Stimulated activated CD4-positive, alpha-beta T cell treated with anti-CD3 and anti-CD28 coated beads, Interleukin-1b, Interleukin-23, amount 100 ng/mL, for 4 hours (primary cell): Measurements from ENCODE around the gene SRP9.
"Not testable (repeated sequence)": the region's sequence is repeated elsewhere in the genome, so short reads cannot be mapped to it uniquely, and the experiment has no call there.

Experiments
- DNase-seq, 2 donors: peaks; one replicate each; pipeline ENCODE4 v3.0.0-alpha.2; 2020; ENCODE audit warnings: low read depth in 2 of 2

The SRP9 gene

DNA sequence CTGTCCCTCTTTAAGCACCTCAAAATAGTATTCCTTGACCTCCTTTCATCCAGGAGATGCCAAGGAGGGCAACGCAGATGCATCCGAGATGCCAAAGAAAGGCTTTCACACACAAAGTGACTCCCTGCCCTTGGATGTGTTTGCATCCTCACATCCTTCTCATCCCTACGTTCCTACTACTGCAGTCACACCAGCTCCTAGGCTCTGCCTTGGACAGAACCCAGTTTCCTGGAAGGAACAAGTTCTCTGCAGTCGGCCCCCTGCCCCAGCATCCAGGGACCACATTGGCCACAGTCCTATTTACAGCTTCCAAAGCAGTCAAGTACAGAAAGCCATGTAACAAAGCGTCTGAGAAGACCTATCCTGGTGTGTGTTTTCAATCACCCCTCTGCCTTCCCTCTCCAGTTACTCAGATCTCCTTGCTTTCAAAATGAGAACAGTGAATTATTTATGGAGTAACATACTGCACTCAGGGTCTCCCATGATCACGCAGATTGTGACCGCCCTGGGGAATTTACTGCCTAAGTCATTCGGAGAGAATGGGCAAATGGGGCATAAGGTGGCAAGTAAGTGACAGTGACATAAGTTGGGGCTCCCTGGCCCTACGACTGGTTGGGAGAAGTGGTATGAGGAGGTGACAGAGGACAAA is 21.8 kb upstream of the SRP9 start:
- DNase-seq: no peak

DNA sequence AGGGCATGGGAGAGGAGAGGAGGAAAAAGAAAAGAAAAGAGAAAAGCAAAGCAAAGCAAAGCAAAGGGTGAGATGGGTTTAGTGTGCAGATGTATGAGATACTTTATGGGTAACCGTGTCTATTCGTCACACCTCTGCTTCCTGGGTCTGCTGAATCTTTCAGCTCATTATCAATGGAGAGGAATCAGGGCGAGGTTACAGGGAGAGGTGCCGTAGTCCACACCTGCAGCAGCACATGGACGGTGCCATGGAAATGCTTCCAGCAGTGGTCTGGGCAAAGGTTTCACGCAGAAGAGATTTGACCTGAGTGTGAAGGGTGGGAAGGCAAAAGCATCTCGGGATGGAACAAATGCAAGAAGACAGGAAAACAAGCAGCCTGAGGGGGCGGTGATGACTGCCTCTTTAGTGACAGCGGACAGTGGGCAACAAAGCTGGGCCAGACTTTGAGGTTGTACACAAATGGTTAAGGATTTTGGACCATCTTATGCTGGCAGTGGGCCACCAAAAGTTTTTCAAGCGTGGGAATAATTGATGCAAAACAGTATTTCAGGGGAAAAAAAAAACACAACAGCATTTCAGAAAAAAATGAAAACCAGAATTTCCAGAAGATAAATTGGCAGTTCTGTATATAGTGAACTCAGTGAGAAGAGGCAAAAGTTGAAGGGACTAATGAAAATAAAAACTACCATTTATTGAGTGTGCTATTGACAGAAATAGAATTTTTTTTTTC is 19.5 kb upstream of the SRP9 start:
- no peak for DNase-seq

DNA sequence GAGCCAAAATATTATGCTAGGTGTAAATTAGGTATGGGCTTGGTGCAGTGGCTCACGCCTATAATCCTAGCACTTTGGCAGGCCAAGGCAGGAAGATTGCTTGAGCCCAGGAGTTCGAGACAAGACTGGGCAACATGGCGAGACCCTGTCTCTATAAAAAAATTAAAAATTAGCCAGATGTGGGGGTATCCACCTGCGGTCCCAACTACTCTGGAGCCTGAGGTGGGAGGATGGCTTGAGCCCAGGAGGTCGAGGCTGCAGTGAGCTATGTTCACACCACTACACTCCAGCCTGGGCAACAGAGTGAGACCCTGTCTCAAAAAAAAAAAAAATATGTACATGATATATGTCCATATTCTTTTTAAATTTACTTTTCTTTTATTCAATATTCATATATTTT is 17.7 kb upstream of the SRP9 start:
- DNase-seq: not testable (repeated sequence)

DNA sequence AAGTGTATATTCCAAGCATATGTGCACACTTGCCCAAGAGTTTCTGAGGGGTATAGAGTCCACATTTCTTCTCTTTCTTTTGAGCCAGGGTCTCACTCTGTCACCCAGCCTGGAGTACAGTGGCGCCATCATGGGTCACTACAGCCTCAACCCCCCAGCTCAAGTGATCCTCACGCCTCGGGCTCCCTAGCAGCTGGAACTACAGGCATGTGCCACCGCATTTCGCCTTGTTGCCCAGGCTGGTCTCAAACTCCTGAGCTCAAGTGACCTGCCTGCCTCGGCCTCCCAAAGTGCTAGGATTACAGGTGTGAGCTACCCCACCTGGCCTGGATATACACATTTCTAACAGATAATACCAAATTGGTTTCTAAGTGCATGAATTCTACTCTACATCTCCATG is 17.1 kb upstream of the SRP9 start:
- no peak for DNase-seq

DNA sequence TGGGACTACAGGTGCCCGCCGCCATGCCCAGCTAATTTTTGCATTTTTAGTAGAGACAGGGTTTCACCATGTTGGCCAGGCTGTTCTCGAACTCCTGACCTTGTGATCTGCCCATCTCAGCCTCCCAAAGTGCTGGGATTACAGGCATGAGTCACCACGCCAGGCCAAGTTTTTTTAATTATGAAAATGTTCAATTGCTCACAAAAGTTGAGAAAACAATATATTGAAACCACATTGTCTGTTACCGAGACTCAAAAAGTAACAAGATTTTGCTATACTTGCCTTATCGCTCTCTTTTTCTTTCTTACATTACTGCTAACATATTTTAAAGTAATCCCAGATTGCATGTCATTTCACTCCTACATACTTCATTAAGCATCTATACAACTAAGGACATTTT is 16.2 kb upstream of the SRP9 start:
- not testable (repeated sequence) for DNase-seq

DNA sequence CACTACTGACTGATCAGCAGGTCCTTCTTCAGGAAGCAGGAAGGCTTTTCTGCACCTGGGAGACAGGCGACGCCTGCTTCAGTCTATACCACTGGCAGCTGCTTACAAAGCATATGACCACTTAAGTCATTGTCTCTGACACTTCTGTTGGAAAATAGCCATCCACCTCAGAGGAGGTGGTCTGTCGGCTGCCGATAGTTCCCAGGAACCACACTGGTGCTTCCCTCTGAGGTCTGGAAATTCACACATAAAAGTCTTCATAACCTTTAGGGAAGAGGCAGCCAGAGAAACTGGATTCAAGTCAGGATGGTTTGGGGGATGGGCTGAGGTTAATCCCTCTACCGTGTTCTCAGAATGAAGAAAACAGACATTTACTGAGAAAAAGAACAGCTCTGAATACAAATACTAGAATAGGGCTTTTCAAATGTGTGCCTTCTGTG is 15.6 kb upstream of the SRP9 start:
- no peak for DNase-seq

DNA sequence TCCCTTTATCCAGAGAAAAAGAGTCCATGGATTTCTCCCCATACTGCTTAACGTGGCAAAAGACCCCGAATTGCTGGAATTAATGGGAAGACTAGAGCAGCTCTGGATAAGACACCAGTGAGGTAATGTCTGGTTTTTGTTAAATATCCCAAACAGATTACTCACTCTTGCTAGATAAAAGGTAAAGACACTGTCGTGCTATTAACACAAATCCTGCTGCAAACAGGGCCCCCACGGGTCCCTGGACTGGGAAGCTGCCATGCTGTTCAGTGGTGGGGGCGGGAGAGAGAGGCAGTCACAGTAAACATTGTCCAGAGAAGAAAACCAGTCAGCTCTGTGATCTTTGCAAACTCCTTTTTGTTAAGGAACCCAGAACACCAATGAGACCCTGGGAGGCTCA is 15.2 kb upstream of the SRP9 start:
- no peak for DNase-seq

DNA sequence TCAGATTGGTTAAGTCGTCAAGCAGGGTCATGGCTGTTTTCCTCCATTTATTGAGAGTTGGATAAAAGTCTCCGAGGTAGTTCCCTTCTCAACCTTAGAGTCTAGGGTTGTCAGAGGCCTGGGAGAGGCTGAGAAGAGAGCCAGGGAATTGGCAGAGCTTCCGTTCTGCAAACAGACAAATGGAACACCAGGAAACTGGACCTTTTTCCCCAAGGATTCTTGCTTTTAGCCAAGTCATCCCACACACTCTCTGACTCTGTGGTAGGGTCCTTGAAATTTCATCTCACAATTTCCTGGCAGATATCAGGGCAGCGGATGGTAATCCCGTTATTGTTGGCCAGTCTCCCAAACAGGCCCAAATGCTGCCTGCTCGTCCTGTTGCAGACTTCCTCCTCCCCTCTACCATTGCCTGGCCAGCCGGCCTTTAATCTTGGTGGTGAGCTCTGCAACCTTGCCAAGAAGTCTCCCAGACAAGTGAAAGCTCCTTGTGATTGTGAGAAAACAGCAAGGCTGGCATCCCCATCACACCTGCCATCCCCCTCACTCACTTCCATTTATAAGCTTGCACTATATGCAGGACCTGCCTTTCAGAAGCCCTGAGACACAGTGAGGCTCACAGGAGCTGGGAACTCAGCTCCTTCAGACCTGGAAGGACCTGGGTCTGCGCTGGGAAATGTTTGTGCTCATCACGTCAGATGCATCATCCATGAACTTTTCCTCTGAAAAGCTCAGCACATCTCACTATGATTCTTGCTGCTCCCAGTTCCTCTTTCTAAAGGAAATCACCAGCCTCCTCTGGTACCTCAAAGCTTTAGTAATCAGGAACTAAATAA is 13.7 kb upstream of the SRP9 start:
- DNase-seq: no peak

DNA sequence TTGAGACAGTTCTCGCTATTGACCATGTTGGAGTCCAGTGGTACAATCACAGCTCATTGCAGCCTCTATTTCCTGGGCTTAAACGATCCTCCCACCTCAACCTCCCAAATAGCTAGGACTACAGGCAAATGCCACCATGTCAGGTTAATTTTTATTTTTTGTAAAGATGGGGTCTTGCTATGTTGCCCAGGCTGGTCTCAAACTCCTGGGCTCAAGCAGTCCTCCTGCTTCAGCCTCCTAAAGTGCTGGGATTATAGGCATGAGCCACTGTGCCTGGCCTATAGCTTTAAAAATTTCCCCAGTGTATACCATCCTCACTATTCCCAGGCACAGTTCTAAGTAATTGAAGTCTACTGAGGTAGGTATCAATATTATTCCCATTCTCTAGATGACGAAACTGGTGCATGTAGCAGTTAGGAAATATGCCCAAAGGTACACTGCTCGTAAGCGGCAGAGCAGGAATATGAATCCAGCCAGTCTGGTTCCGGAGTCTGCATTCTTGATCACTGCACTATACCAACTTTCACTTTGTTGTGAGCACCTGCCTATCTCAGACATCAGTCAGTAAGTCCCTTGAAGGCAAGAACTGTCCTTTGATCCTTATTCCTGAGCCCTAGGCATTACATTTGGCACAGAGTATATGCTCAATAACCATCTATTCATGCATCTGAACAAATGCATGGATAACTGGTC is 11.5 kb upstream of the SRP9 start:
- DNase-seq: no peak

DNA sequence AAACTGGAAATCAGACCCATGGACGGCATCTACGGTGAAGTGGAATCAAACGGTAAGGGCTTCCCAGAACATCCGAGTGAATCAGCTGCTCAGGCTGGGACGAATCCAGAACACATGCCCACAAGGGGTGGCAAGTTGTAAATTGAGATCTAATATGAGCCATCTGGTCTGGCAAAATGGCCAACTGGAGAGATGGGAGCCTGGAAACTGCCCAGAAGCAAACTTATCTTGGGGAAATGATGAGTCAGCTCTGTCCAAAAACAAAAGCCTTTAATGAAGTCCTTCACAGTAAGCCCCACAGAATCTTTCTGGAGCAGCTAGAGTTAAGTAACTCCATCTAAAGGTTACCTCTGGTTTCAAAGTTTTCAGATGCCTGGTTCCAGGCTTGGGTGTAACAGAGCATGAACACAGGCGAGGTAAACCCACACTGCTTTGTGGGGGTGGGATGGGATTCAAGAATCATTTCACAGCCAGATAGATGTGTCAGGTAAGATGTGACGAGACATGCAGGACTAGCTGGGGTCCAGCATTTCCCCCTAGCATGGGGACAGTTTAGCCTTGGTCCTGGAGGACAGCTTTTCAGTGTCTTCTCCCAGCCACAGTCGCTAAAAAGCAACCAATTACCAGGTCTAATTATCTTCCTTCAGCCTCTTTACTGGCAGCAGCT is 10.5 kb upstream of the SRP9 start:
- DNase-seq: no peak

DNA sequence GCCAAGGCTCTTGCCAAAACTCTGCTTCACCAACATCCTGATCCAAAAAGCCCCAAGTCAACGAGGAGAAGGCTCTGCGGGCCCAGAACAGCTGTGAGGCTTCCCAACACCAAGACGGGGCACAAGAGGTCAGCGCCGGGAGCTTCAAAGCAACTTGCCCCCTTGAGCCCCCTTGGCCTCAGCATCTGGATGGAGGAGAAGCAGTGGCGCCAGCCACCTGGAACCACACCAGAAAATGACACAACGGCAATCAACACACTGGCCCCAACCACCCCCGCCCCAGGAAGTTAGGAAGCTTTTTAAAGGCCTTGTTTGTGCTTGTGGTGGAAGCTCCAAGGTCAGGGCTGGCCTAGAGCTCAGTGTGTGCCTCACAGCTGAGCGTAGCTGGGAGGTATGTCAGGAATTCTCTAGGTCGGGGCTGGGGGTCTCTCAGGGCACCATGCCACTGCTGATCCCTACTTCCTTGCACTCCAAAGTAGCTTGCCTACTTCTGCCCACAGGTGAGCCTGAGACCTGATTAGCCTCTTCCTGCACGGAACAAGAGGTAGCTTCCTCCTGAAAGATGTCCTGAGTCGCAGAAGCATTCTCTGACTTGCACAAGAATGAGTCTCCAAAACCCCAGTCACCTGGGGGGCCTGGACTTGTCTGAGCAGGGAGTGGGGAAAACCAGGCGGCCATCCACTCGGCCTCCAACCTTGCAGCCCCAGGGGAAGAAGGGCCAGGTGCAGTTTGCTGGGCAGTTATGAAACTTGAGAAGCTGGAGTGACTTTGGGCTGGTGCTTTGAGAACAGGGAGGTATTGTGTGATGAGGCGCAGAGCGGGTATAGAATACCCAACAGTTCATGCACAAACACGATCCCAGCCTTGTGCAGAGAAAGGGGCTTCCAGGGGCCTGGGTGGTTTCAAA is 9.7 kb upstream of the SRP9 start:
- no peak for DNase-seq

DNA sequence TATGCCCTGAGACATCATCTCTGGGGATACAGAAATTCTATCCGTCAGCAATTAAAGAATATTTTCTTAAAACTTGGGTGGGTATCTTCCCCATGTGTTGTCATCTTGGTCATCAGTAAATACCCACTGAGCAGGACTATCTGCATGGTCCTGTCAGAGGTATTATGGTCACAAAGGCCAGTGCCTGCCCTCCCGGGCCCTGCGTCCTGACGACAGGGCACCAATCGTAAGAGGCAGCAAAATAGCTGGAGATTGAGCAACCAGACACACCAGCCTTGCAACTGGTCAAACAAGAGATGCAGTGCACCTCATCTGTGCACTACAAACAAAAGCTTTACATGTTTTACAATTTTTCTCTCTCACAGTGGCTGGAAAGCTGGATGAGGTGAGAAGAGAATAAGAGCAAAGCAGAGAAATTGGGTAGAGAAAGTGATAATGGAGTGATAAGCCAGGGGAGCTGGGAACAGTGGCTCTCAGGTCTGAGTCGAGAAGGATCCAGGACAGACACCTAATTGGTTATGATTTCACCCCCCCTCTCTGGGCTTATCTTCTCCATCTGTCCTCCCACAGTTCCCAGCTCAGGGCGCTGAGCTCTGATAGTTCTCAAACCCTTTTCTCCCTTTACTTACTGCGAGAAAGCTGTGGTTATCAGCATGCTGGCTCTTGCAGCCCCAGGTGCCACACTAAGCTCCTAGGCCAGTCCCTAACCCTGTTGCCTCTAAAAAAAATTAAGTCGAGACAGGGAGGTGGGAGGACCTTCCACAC is 8.8 kb upstream of the SRP9 start:
- DNase-seq: no peak

DNA sequence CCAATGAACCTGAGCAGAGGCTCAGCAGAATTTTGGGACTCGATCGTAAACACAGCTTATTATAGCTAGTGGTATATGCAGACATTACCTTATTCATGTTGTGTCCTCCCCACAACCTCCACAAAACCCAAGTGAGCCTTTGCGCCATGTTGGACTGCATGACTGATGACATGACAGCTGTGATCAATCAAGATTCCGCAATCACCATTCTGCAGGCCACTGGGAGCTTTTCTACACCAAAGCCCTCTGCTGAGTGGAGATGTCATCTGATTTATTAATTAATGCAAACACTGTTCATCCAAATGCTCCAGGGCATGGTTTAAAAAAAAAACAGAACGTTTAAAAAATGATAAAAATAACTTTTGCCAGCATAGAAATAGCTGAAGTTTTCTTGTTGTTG is 7.9 kb upstream of the SRP9 start:
- no peak for DNase-seq

DNA sequence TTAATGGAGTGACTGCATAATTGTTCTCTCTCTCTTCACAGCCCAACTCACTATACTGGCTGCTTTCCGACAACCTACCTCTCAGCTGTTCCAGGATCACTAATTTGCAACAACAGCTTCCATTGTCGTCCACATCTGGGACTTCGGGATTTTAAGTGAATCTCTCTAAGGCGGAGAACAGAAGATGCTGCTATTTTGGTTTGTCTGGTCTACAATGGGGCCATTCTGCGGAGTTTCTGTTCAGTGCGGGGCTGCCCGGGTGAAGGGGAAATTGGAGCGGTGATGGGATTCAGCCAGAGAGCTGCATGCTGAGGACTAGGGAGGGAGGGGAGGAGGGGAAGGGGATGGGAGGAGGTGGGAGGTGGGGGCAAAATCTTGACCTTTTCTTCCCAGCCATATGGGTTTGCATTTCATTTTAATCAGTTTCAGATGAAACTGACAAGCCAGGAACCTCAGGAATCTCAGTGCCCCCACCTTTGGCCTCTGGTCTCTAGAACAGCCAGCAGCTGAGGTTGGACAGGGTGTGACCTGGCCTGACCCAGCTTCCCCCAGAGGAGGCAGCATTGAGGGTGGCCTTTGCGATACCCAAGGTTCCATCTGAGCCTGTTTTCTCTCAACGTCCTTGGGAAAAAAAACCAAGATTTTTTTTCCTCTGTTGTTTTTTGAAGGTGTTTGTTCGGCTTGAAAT is 6.9 kb upstream of the SRP9 start:
- no peak for DNase-seq

DNA sequence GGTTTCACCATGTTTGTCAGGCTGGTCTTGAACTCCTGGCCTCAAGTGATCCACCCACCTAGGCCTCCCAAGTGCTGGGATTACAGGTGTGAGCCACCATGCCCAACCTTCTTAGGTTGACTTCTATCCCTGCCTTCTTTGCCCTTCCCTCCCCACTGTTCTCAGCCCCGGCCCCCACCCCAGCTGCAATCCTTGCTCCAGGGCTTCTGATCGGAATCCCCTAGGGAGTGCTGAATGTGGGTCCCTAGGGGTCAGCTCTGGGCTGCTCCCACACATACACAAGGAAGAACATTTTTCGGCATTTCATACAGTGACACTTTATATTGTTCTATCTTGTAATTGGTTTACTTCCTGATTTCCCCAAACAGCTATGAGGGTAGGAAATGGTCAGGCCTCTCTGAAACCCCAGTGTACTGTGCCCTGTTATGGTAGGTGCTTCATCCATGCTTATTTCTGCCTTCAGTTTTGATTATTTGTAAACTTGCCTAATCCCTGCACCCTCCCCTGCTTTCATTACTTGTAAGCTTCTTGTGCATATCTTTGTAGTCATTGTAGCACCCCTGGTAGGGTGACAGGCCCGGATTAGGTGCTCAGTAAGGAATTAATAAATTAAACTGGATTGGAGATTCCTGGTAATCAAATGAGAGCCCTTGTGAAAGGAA is 5.8 kb upstream of the SRP9 start:
- no peak for DNase-seq

DNA sequence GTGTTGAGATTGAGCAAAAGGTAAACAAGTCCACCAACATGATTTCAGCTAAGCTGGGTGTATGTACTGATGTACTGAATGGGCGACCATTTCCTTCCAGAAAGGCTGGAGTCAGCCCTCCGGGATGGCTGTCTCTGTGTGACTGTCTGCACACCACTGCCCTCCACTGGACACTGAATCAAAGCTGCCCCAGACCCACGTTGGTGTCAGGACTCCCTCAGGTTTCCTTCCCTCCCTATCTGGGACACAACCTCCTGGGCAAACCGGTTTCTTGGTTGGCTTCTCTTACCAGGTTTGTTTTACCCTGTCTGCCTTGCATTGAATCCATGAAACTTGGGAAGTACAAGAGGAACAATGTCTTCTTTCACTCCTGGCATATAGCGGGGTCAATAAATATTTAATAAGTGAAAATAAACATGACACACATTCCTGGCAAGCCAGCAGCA is 5.3 kb upstream of the SRP9 start:
- DNase-seq: no peak

DNA sequence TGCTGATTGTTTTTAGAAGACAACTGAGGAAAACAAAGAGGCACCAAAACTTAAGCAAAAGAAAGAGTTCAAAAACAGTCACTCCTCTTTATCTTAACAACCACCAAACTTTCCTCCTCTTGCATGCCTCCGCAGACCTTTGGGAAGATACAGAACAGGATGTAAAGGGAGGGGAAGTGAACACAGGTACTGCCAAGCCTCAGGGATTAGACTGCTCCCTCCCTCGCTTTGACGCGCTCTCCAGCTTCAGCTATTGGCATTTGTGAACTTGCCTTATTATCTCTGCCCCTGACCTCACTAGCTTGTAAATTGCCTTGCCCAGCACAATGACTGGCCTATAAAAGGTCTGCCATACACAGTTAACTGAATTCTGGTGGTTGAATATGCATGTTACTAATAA is 4.8 kb upstream of the SRP9 start:
- DNase-seq: no peak

DNA sequence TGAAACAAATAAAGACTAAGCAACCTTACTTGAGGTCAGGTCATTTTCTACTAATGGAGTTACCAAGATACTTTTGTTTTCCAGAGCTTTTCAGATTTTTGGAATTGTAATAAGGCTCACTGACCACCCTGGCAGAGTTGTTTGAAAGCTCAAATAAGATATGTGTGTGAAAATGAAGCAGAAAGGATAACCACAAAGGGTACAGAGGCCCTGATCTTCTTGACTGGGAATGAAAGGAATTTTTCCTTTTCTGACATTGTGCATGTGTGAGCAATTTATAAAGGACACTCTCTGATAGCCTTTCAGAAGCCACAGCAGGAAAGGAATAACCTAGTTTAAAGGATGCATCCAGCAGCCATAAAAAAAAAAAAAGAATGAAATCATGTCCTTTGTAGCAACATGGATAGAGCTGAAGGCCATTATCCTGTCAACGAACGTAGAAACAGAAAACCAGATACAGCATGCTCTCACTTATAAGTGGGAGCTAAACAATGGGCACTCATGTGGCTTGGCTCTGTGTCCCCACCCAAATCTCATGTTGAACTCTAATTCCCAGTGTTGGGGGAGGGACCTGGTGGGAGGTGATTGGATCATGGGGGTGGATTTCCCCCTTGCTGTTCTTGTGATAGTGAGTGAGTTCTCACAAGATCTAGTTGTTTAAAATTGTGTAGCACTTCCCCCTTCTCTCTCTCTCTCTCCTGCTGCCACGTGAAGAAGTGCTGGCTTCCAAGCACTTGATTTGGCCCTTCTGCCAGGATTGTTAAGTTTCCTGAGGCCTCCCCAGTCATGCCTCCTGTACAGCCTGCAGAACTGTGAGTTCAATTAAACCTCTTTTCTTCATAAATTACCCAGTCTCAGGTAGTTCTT is 3.1 kb upstream of the SRP9 start:
- DNase-seq: no peak
